CD4-positive, alpha-beta T cell treated with Interleukin-17A for 4 hours (primary cell): Measurements from ENCODE around the gene KRTAP5-8.
"Not testable (repeated sequence)": the region's sequence is repeated elsewhere in the genome, so short reads cannot be mapped to it uniquely, and the experiment has no call there.

ENCODE experiments used
- DNase-seq: peaks from one replicate; pipeline ENCODE4 v3.0.0-alpha.2; 2020; ENCODE audit warnings: mixed read lengths

Gene KRTAP5-8

GRCh38 chr11:71544525-71545214 is 6.8 kb downstream of the KRTAP5-8 start:
- no peak for DNase-seq

GRCh38 chr11:71545405-71545966 is 7.7 kb downstream of the KRTAP5-8 start:
- DNase-seq, result no peak

- no peak for DNase-seq
Measured at GRCh38 chr11:71548120-71548519, 10.3 kb downstream of the KRTAP5-8 start, which contains the start of gene KRTAP5-9. Gene KRTAP5-9 (plus strand): TSS chr11:71548420. CDS start chr11:71548658, 238 bp downstream.

GRCh38 chr11:71548716-71549151 is 10.9 kb downstream of the KRTAP5-8 start:
- DNase-seq, result no peak

- no peak for DNase-seq
Measured at GRCh38 chr11:71551711-71552110, 13.9 kb downstream of the KRTAP5-8 start.

- no peak for DNase-seq
Measured at GRCh38 chr11:71554996-71555395, 17.2 kb downstream of the KRTAP5-8 start.

- DNase-seq, result no peak
Measured at GRCh38 chr11:71555508-71555907, 17.7 kb downstream of the KRTAP5-8 start.

GRCh38 chr11:71556018-71556417 is 18.2 kb downstream of the KRTAP5-8 start:
- no peak for DNase-seq

- DNase-seq, result no peak
Measured at GRCh38 chr11:71557257-71557656, 19.4 kb downstream of the KRTAP5-8 start.

GRCh38 chr11:71558996-71559395 is 21.2 kb downstream of the KRTAP5-8 start:
- no peak for DNase-seq

- no peak for DNase-seq
Measured at GRCh38 chr11:71562120-71562519, 24.3 kb downstream of the KRTAP5-8 start.

- DNase-seq, result no peak
Measured at GRCh38 chr11:71563406-71563805, 25.6 kb downstream of the KRTAP5-8 start.

GRCh38 chr11:71564430-71564829 is 26.6 kb downstream of the KRTAP5-8 start:
- no peak for DNase-seq

- DNase-seq, result no peak
Measured at GRCh38 chr11:71565263-71565662, 27.4 kb downstream of the KRTAP5-8 start, which contains the start of gene KRTAP5-10. Gene KRTAP5-10 (plus strand): TSS chr11:71565563. CDS start chr11:71565588, 25 bp downstream.

GRCh38 chr11:71566081-71566620 is 28.3 kb downstream of the KRTAP5-8 start:
- no peak for DNase-seq

- not testable (repeated sequence) for DNase-seq
Measured at GRCh38 chr11:71566626-71567599, 29.1 kb downstream of the KRTAP5-8 start.

GRCh38 chr11:71567633-71568032 is 29.8 kb downstream of the KRTAP5-8 start:
- DNase-seq, result not testable (repeated sequence)

GRCh38 chr11:71568704-71569349 is 31.0 kb downstream of the KRTAP5-8 start:
- no peak for DNase-seq

- not testable (repeated sequence) for DNase-seq
Measured at GRCh38 chr11:71571101-71571850, 33.5 kb downstream of the KRTAP5-8 start.

GRCh38 chr11:71572811-71573210 is 35.0 kb downstream of the KRTAP5-8 start:
- no peak for DNase-seq

GRCh38 chr11:71574418-71574817 is 36.6 kb downstream of the KRTAP5-8 start:
- no peak for DNase-seq
